ENCODE measurements around the gene RGL4.
"Not testable (repeated sequence)": the region's sequence is repeated elsewhere in the genome, so short reads cannot be mapped to it uniquely, and the experiment has no call there.

The RGL4 gene

GRCh38 chr22:23698673-23699235, 7.9 kb downstream of the RGL4 start:
- DNase-seq, result no peak

GRCh38 chr22:23700706-23701105, 9.9 kb downstream of the RGL4 start:
- no peak for DNase-seq

DNA sequence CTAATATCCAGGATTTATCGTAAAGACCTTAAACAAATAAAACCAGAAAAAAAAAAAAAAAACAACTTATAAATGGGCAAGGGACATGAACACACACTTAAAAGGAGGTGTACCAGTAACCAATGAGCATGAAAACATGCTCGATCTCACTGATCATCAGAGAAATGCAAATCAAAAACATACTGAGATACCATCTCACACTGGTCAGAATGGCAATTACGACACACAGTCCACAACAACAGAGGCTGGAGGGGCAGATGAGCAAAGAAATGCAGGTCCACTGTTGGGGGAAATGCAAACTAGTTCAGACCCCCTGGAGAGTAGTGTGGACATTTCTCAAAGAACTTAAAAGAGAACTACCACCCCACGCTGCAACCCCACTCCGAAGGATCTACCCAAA, 13.2 kb downstream of the RGL4 start:
- no peak for DNase-seq

GRCh38 chr22:23704829-23705228, 14.0 kb downstream of the RGL4 start:
- no peak for DNase-seq

DNA sequence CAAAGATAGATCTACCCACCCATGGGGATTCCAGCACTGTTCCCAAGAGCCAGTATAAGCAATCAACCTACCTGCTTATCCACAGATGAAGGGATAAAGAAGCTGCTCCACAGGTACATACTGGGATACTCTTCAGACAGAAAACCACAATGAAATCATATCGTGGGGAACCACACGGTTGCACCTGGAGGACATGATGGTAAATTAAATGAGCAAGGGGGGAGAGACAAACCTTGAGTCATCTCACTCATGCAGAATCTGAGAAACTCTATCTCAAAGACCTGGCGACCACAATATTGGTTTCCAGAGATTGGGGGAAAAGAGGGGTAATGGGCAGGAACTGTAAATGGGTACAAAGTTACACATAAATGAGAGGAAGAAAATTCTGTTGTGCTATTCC, 14.5 kb downstream of the RGL4 start:
- DNase-seq, result no peak

- no peak for DNase-seq
Observed at GRCh38 chr22:23708270-23708669, 17.5 kb downstream of the RGL4 start.

DNA sequence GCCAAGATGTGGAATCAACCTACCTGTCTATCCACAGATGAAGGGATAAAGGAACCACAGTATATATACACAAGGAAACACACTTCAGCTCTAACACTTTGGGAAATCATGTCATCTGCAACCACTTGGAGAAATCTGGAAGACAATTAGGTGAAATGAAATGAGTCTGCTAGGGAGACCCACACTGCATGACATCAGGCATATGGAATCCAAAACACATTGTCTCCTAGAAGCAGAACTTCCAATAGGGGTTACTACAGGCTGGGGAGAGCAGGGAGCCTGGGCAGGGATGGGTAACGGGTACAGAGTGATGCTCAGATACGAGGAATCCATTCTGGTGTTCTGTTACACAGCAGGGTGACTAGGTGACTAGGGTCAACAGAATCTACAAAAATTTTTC, 18.3 kb downstream of the RGL4 start:
- no peak for DNase-seq

- no peak for DNase-seq
Observed at GRCh38 chr22:23712256-23712655, 21.4 kb downstream of the RGL4 start.

DNA sequence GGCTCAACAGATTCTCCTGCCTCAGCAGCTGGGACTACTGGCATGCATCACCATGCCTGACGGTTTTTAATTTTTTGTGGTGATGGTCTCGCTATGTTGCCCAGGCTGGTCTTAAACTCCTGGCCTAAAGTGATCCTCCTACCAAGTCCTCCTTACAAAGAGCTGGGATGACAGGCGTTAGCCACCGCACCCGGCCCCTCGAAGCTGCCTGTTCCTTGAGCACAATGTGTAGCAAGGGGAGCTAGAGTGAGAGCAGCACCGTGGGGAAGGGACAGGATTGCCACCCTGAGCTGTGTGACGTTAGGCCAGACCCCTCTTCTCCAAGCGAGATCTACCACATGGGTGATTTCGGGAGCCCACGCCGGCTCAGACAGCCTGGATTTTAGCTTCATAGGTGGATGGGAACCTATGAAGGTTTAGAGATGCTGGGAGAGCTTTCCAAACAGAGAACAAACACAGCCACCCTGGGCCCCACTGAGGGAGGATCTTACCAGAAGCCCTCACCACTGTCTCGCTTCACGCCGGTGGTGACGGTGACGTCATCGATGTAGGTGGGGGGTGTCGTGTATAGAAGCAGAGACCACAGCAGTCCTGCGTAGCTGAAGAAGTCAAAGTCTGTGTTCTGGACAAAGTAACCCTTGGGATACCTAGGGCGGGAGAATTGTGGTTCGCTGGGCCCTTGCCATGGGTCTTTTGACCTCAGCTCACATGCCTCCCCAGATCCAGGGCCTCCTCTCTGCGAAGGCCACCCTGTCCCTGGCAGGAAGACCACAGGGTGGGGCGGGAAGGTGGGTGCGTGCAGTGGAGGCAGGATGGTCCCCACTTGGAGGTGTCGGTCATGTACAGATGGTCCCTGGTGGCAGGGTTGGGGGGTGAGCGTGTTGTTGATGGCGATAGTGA, 23.1 kb downstream of the RGL4 start:
- DNase-seq, result no peak

DNA sequence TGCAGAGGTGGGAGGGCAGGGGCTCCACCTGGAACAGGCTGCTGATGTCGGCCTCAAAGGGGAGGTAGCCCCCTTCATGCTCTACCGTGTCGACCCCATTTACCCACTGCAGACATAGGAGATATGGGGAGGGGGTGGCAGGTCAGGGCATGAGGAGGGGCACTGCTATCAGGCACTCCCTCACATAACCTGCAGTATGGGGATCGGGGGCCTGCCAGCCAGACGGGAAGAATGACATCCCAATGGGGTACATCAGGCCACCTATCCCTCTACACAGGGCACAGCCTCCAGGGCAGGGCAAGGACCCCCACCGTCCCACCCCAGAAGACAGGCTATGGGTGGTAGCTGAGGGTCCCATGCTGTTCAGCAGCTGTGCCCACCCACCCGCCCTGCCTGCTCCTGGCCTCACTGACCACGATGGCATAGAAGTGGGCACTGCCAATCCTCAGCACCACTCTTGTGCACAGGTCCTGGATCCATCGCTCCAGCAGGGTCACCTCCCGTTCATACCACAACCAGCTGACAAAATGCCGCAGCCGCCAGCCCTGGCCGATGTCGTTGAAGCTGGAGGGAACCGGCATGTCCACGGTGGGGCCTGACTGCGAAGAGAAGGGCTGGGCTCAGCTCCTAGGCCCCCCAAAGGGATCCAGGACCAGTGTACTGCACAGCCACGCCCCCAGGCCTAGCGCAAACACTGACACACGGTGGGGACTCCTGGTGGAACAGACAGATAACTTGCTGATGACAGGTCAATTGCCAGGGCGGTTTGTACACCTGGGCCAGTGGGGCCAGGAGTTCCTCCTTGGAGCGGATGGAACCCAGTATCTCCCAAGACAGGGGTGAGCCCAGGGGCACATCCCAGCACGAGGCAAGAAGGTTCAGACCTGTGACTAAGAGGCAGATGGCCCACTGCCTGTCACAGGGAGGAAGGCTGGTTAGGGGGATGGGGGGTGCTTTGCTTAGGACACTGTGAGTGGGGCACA, 24.1 kb downstream of the RGL4 start:
- no peak for DNase-seq

GRCh38 chr22:23715806-23716375, 25.1 kb downstream of the RGL4 start:
- DNase-seq, result no peak

DNA sequence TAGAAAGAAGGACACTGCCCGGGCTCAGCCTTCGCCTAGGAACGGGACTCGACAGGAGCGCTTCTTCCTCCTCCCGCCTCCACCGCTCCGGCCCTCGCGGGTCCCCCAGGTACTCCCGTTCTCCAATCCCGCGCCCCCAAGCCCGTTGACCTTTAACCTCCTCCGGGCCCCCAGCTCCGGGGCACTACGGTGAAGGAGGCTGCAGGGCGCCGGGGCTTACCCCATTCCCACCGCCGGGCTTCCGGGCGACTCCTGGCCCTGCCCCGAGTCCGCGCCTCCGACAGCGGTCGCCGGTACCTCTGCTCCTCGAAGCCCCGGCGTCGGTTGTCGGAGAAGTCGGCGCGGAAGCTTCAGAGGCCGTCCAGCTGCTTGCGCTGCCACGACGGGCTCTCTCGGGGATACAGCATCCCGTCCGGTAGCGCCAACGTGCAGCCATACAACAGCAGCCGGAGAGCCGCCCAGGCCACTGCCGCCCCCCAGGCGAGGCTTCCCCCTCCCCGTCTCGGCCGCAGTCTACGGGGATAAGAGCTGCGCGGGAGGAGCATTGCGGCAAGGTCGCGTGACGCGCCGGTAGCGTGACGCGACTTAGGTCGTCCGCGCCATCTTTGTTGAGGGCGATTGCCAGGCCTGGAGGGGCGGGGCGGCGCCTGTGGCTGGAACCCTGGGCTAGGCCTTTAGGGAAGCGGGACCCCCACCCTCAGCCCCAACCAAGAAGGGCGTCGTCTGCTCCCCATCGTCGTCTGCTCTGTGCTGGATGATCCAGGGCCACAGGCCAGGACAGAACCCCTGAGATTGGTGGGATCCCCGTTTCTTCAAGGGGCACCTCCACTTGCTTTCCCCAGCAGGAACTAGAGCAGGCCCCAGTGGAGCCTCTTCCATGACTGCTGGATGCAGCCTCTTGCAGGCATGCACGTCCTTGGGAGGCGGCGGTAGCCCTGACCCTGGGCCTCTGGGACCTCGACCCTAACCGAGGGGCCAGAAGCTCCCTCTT, 26.3 kb downstream of the RGL4 start:
- peak; percentile 85 for DNase-seq

DNA sequence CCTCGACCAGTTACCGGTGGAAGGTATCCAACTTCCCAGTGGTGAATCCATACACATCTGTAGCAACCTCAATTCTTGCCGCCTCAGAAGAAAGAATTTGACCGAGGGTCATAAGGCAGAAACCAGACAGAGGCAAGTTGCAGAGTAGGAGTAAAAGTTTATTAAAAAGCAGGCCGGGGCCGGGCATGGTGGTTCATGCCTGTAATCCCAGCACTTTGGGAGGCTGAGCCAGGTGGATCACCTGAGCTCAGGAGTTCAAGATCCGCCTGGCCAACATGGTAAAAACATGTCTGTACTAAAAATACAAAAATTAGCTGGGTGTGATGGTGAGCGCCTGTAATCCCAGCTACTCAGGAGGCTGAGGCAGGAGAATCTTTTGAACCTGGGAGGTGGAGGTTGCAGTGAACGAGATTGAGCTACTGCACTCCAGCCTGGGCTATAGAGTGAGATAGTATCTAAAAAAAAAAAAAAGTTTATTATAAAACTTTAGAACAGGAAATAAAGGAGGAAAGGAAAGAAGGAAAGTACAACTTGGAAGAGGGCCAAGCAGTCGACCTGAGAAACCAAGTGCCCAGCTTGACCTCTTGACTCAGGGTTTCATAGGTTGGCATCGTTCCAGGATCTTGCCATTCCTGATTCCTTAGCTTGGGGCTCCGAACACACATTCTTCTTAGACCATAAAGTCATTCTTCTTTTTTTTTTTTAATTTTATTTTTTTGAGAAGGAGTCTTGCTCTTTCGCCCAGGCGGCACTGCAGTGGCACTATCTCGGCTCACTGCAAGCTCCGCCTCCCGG, 27.8 kb downstream of the RGL4 start:
- no peak for DNase-seq

DNA sequence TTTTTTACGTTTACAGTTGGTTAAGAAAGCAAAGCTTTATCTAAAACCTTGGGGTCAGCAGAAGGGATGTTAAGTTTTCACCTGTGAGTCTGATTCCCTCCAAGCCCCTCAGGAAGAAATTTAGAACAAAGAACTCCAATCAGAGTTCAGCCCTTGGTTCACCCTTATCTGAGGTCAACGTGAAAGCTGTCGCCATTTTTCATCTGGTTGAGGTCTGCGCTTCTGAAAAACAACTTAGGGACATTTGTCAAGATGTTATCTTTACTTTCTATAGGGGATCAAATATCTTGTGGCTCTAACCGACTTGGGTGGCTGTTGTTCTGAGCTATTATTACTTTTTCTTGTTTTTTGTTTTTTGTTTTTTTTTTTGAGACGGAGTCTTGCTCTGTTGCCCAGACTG, 30.0 kb downstream of the RGL4 start:
- no peak for DNase-seq

- no peak for DNase-seq
Observed at GRCh38 chr22:23722160-23722559, 31.3 kb downstream of the RGL4 start.

- no peak for DNase-seq
Observed at GRCh38 chr22:23722724-23723123, 31.9 kb downstream of the RGL4 start.

GRCh38 chr22:23728108-23728507, 37.3 kb downstream of the RGL4 start:
- not testable (repeated sequence) for DNase-seq

GRCh38 chr22:23737696-23738095, 46.9 kb downstream of the RGL4 start:
- DNase-seq, result no peak

DNA sequence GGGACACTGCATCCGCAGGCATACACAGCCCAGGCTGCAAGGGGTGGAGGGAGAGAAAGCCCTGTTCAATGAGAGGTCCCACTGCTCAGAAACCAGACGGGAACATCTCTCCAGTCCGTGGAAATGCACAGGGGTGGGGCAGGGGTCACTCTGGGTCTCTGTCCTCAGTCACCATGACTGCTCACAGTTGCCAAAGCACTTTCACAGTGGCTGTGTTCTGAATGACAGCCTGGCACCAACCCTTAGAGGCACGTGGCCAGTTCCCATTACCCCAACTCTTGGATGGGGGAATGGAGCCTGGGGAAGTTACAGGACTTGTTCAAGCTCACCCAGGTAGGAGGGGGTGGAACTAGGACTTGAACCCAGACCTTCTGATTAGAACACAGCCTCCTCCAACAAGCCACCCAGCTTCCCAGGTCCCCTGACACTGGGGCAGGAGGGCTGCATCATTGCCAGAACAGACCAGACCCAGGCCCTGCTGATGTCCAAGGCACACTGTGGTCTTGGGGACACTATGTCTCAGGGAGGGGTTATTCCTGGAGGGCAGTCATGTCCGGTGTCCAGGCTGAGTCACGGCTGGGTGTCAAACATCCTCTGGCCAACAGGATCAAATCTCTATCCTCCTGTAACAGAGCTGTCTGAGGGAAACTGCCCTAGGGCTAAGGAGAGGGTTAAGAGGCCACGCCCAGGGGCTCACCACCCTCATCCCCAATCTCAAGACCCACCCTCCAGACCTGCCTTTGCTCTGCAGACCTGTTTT, 51.9 kb downstream of the RGL4 start:
- DNase-seq, result no peak

- no peak for DNase-seq
Observed at GRCh38 chr22:23743303-23743705, 52.5 kb downstream of the RGL4 start.
